ENCODE results near the gene APBB1IP.

The APBB1IP gene

GRCh38 chr10:26468291-26468690 lies 30.1 kb downstream of the APBB1IP start:
- Histone ChIP-seq H3K9me2 (replicated peaks; ENCODE audit: insufficient read depth, low read length) (no peaks in the 10 kb centered on the region), H3K27ac (ENCODE audit: low read depth, low read length) (peak overlapping the region; percentile 95), H3K9ac (ENCODE audit: low read length) (peak overlapping the region; percentile 49), H3K4me2 (ENCODE audit: low read depth, low read length, poor library complexity, severe bottlenecking) (peak overlapping the region; percentile 86), H3K4me3 (ENCODE audit: insufficient read depth, low read length, poor library complexity, severe bottlenecking) (peak overlapping the region; percentile 38), H3K79me2 (ENCODE audit: insufficient read depth, low read length) (peaks cover 97% of the 10 kb centered on the region), H3K27me3 (ENCODE audit: low read length) (no peaks in the 10 kb centered on the region), H3F3A (ENCODE audit: insufficient read depth) (peaks cover 77% of the 10 kb centered on the region), H4K20me1 (ENCODE audit: low read depth, low read length) (no peaks in the 10 kb centered on the region), H3K36me3 (ENCODE audit: low read length) (no peaks in the 10 kb centered on the region), H3K9me3 (ENCODE audit: insufficient read depth, low read length) (no peaks in the 10 kb centered on the region), H2AFZ (ENCODE audit: low read depth, low read length, severe bottlenecking) (no peak overlapping the region)
- TF ChIP-seq CTCF (IDR thresholded peaks at IDR 0.05; ENCODE audit: insufficient read depth, low read length, poor library complexity, severe bottlenecking) (no peak), EZH2phosphoT487 (conservative IDR thresholded peaks at IDR 0.05; ENCODE audit: low read length) (no peak)

GRCh38 chr10:26468700-26469099 lies 30.6 kb downstream of the APBB1IP start:
- no peaks in the 10 kb centered on the region for H3K27me3 ChIP-seq (ENCODE audit: low read length)
- peak overlapping the region; percentile 38 for H3K4me3 ChIP-seq (ENCODE audit: insufficient read depth, low read length, poor library complexity, severe bottlenecking)
- H3F3A ChIP-seq (ENCODE audit: insufficient read depth), result peaks cover 77% of the 10 kb centered on the region
- H2AFZ ChIP-seq (ENCODE audit: low read depth, low read length, severe bottlenecking), result no peak overlapping the region
- H3K9me2 ChIP-seq (replicated peaks; ENCODE audit: insufficient read depth, low read length), result no peaks in the 10 kb centered on the region
- no peak for TF ChIP-seq CTCF (IDR thresholded peaks at IDR 0.05; ENCODE audit: insufficient read depth, low read length, poor library complexity, severe bottlenecking)
- TF ChIP-seq EZH2phosphoT487 (conservative IDR thresholded peaks at IDR 0.05; ENCODE audit: low read length), result no peak
- peaks cover 97% of the 10 kb centered on the region for H3K79me2 ChIP-seq (ENCODE audit: insufficient read depth, low read length)
- H3K27ac ChIP-seq (ENCODE audit: low read depth, low read length), result peak overlapping the region; percentile 95
- H3K9me3 ChIP-seq (ENCODE audit: insufficient read depth, low read length), result no peaks in the 10 kb centered on the region
- H3K36me3 ChIP-seq (ENCODE audit: low read length), result no peaks in the 10 kb centered on the region
- H3K4me2 ChIP-seq (ENCODE audit: low read depth, low read length, poor library complexity, severe bottlenecking), result peak overlapping the region; percentile 86
- H3K9ac ChIP-seq (ENCODE audit: low read length), result peak overlapping the region; percentile 49
- no peaks in the 10 kb centered on the region for H4K20me1 ChIP-seq (ENCODE audit: low read depth, low read length)

- TF ChIP-seq EZH2phosphoT487 (conservative IDR thresholded peaks at IDR 0.05; ENCODE audit: low read length) (no peak), CTCF (IDR thresholded peaks at IDR 0.05; ENCODE audit: insufficient read depth, low read length, poor library complexity, severe bottlenecking) (no peak)
- Histone ChIP-seq H3K4me3 (ENCODE audit: insufficient read depth, low read length, poor library complexity, severe bottlenecking) (no peak overlapping the region), H3F3A (ENCODE audit: insufficient read depth) (peaks cover 71% of the 10 kb centered on the region), H3K9ac (ENCODE audit: low read length) (peak overlapping the region; percentile 45), H4K20me1 (ENCODE audit: low read depth, low read length) (no peaks in the 10 kb centered on the region), H3K27me3 (ENCODE audit: low read length) (no peaks in the 10 kb centered on the region), H3K79me2 (ENCODE audit: insufficient read depth, low read length) (peaks cover 95% of the 10 kb centered on the region), H3K36me3 (ENCODE audit: low read length) (no peaks in the 10 kb centered on the region), H2AFZ (ENCODE audit: low read depth, low read length, severe bottlenecking) (no peak overlapping the region), H3K9me2 (replicated peaks; ENCODE audit: insufficient read depth, low read length) (no peaks in the 10 kb centered on the region), H3K4me2 (ENCODE audit: low read depth, low read length, poor library complexity, severe bottlenecking) (peak overlapping the region; percentile 73), H3K9me3 (ENCODE audit: insufficient read depth, low read length) (no peaks in the 10 kb centered on the region), H3K27ac (ENCODE audit: low read depth, low read length) (peak overlapping the region; percentile 95)
Observed at GRCh38 chr10:26472492-26472778, 34.3 kb downstream of the APBB1IP start.
